ENCODE results near the gene ZAR1. TPM values are rescaled to one million over a fixed set of nuclear protein-coding genes. Genes with fewer than 3 reads are reported as not detected.

ZAR1 gene
- total RNA-seq, 4 donors from 2014 or later, result 0.41 TPM; not detected in 3

GRCh38 chr4:48504026-48504330 lies 13.9 kb downstream of the ZAR1 start:
- no peak for DNase-seq
- TF ChIP-seq POLR2A (IDR thresholded peaks at IDR 0.05), result no peak
- no peak for TF ChIP-seq CTCF (IDR thresholded peaks at IDR 0.05)
- no peaks in the 10 kb centered on the region for H3K36me3 ChIP-seq
- H3K4me3 ChIP-seq, result no peak overlapping the region
- H3K4me1 ChIP-seq, result no peaks in the 10 kb centered on the region
- H3K27ac ChIP-seq, result no peak overlapping the region
- H3K9me3 ChIP-seq, result no peaks in the 10 kb centered on the region
- no peaks in the 10 kb centered on the region for H3K27me3 ChIP-seq
- intact Hi-C loops (cut with DNase I; ENCODE audit: low total_unique reads), result no loop called here

- DNase-seq, result no peak
- no peaks in the 10 kb centered on the region for H3K27me3 ChIP-seq
- no peaks in the 10 kb centered on the region for H3K36me3 ChIP-seq
- no peak overlapping the region for H3K4me3 ChIP-seq
- H3K9me3 ChIP-seq, result no peaks in the 10 kb centered on the region
- H3K4me1 ChIP-seq, result no peaks in the 10 kb centered on the region
- H3K27ac ChIP-seq, result no peak overlapping the region
- TF ChIP-seq CTCF (IDR thresholded peaks at IDR 0.05) (no peak), POLR2A (IDR thresholded peaks at IDR 0.05) (no peak)
- intact Hi-C loops (cut with DNase I; ENCODE audit: low total_unique reads), result no loop called here
These were observed 14.3 kb downstream of the ZAR1 start for GRCh38 chr4:48504352-48504751.

DNA sequence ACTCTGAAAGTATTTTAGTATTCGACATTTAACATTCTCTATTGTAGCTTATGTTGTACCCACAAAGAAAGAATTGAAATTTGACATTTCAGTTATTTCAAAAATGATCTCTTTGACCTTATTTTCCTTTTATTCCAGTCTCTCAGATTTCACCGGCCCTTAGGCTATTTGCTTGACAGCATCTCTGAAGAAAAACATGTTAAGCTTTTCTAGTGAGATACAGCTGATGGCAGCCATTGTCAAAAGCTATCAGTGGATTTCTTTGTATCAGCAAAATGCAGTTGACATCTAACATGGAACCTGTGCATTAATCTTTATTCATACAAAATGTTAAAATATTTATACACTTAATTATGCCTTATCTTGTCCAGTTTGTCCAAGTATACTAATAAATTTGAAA lies 16.7 kb downstream of the ZAR1 start:
- no peaks in the 10 kb centered on the region for H3K9me3 ChIP-seq
- intact Hi-C loops (cut with DNase I; ENCODE audit: low total_unique reads), result no loop called here
- no peak overlapping the region for H3K4me3 ChIP-seq
- H3K4me1 ChIP-seq, result no peaks in the 10 kb centered on the region
- TF ChIP-seq POLR2A (IDR thresholded peaks at IDR 0.05), result no peak
- no peak for TF ChIP-seq CTCF (IDR thresholded peaks at IDR 0.05)
- no peaks in the 10 kb centered on the region for H3K36me3 ChIP-seq
- DNase-seq, result no peak
- H3K27me3 ChIP-seq, result no peaks in the 10 kb centered on the region
- H3K27ac ChIP-seq, result no peak overlapping the region

GRCh38 chr4:48509543-48509942 lies 19.5 kb downstream of the ZAR1 start:
- Histone ChIP-seq H3K4me1 (no peaks in the 10 kb centered on the region), H3K36me3 (no peaks in the 10 kb centered on the region), H3K9me3 (no peaks in the 10 kb centered on the region), H3K4me3 (no peak overlapping the region), H3K27me3 (no peaks in the 10 kb centered on the region), H3K27ac (no peak overlapping the region)
- TF ChIP-seq CTCF (IDR thresholded peaks at IDR 0.05) (no peak), POLR2A (IDR thresholded peaks at IDR 0.05) (no peak)
- no peak for DNase-seq
- intact Hi-C loops (cut with DNase I; ENCODE audit: low total_unique reads), result no loop called here

DNA sequence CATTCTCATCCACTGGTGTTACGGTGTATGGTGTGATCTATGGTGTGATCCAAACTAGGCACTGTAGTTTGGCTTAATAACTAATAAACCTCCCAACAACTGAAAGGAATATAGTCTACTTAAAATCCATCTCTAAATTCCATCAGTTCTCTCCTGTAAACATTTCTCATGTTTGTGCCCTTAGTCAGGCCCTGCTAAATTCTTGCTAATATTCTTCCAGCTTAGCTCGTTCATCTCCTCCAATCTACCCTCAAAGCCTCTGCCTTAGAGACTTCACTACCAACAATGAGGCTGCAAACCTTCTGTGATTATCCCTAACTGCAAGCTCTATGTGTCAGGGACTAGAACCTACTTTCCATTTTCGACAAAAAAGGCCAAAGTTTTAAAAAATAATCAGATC lies 28.1 kb downstream of the ZAR1 start:
- Histone ChIP-seq H3K4me1 (no peaks in the 10 kb centered on the region), H3K4me3 (no peak overlapping the region), H3K27me3 (no peaks in the 10 kb centered on the region), H3K36me3 (no peaks in the 10 kb centered on the region), H3K27ac (no peak overlapping the region), H3K9me3 (no peaks in the 10 kb centered on the region)
- no peak for DNase-seq
- intact Hi-C loops (cut with DNase I; ENCODE audit: low total_unique reads), result no loop called here
- TF ChIP-seq POLR2A (IDR thresholded peaks at IDR 0.05) (no peak), CTCF (IDR thresholded peaks at IDR 0.05) (no peak)
